Nephron (organoid): ENCODE measurements around the gene CD79B.

Experiments
- H3K27ac Mint-ChIP-seq, 3 experiments: 2 replicates each; pipeline ENCODE4 v1.8.0; 2020; ENCODE audit warnings: mixed read lengths in 3 of 3, mild to moderate bottlenecking in 2 of 3, moderate library complexity in 1 of 3
- H3K27me3 Mint-ChIP-seq: 2 replicates; pipeline ENCODE4 v1.8.0; 2021; ENCODE audit warnings: low read depth, mild to moderate bottlenecking, moderate library complexity, mixed read lengths
- H3K36me3 Mint-ChIP-seq: 2 replicates; pipeline ENCODE4 v1.8.0; 2020; ENCODE audit warnings: low read depth, mixed read lengths
- H3K4me1 Mint-ChIP-seq: 2 replicates; pipeline ENCODE4 v1.8.0; 2020; ENCODE audit warnings: mixed read lengths
- H3K4me3 Mint-ChIP-seq, 3 experiments: 2 replicates each; pipeline ENCODE4 v1.8.0; 2020; ENCODE audit warnings: mild to moderate bottlenecking in 3 of 3, mixed read lengths in 3 of 3, moderate library complexity in 2 of 3
- H3K9me3 Mint-ChIP-seq: 2 replicates; pipeline ENCODE4 v1.8.0; 2020; ENCODE audit warnings: mixed read lengths
- TF ChIP-seq, protein P1 (sequence below), 3 experiments: fragments of 200-600 bp; sonication (generic); IDR thresholded peaks; one replicate each; pipeline ENCODE4 v1.5.0; 2021; ENCODE audit warnings: antibody characterized with exemption in 3 of 3; ENCODE audit not compliant: unreplicated experiment in 3 of 3

CD79B gene

DNA sequence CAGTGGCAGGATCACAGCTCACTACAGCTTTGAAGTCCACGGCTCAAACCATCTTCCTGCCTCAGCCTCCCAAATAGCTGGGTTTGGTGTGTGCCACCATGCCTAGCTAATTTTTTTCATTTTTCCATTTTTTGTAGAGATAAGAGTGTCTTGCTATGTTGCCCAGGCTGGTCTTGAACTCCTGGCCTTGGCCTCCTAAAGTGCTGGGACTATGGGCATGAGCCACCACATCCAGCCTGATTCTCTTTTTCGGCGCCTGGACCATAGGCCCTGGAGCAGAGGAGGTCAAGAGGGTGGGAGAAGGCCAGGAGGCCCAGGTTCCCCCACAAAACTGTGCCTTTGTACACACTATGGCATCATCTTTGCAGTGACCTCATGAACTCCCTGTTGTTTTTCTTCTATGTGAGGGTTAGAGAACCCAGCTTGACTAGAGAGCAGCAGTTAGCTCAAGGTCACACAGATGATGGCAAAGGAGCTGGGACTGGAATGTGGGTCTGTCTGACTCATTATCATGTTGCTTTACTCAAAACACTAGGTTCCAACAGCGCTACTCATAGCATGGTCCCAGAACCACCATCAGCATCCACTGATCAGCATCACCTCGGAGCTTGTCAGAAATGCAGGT lies 24.3 kb upstream of the CD79B start:
- no peak overlapping the region for H3K4me3 Mint-ChIP-seq
- no peak overlapping the region for H3K27ac Mint-ChIP-seq
- no peaks in the 10 kb centered on the region for H3K36me3 Mint-ChIP-seq
- H3K4me1 Mint-ChIP-seq = peaks cover 6% of the 10 kb centered on the region
- TF ChIP-seq, protein P1, sequence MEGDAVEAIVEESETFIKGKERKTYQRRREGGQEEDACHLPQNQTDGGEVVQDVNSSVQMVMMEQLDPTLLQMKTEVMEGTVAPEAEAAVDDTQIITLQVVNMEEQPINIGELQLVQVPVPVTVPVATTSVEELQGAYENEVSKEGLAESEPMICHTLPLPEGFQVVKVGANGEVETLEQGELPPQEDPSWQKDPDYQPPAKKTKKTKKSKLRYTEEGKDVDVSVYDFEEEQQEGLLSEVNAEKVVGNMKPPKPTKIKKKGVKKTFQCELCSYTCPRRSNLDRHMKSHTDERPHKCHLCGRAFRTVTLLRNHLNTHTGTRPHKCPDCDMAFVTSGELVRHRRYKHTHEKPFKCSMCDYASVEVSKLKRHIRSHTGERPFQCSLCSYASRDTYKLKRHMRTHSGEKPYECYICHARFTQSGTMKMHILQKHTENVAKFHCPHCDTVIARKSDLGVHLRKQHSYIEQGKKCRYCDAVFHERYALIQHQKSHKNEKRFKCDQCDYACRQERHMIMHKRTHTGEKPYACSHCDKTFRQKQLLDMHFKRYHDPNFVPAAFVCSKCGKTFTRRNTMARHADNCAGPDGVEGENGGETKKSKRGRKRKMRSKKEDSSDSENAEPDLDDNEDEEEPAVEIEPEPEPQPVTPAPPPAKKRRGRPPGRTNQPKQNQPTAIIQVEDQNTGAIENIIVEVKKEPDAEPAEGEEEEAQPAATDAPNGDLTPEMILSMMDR (IDR thresholded peaks at IDR 0.05; ENCODE audit: unreplicated experiment in 3 of 3) = no peak
- no peaks in the 10 kb centered on the region for H3K9me3 Mint-ChIP-seq
- peaks cover 14% of the 10 kb centered on the region for H3K27me3 Mint-ChIP-seq

DNA sequence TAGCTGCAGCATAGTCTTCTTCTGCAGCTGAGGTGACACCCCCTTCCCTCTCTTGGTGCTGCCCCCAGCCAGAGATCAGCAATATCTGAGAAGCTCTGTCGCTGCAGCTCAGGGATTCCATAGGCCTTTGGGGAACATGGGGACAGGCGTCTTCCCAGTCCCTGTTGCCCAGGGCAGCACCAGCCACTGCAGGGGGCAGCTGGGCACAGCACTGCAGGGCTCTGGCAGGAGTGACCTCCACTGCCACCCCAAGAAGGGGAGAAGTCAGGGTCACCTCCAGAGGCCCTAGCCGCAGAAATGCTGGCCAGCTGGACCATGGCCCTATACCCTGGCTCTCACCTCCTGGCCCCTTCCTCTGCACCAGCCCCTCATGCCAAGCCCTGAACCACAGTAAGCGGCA lies 23.7 kb upstream of the CD79B start:
- no peaks in the 10 kb centered on the region for H3K36me3 Mint-ChIP-seq
- TF ChIP-seq, protein P1 (IDR thresholded peaks at IDR 0.05; ENCODE audit: unreplicated experiment in 3 of 3) = no peak
- H3K9me3 Mint-ChIP-seq = no peaks in the 10 kb centered on the region
- peaks cover 9% of the 10 kb centered on the region for H3K27me3 Mint-ChIP-seq
- H3K4me3 Mint-ChIP-seq = no peak overlapping the region
- H3K4me1 Mint-ChIP-seq = peaks cover 6% of the 10 kb centered on the region
- no peak overlapping the region for H3K27ac Mint-ChIP-seq

DNA sequence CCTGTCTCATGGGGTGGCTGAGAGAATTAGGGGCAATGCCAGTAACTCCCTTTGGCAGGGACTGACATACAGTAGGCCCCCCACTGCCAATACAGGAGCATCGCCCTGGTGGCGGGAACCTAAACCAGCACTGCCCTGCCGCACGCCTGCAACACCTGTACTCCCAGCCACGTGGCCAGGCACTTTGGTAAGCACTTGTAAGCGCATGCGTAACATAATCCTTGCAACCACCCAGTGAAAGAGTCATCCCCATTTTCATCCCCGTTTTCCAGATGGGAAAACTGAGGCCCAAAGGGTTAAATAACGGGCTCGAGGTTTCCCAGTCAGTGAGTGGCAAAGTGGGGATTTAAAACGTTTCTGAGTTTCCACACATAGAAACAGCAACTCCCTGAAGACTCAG lies 23.1 kb upstream of the CD79B start:
- H3K27me3 Mint-ChIP-seq = peaks cover 4% of the 10 kb centered on the region
- no peak overlapping the region for H3K4me3 Mint-ChIP-seq
- TF ChIP-seq, protein P1 (IDR thresholded peaks at IDR 0.05; ENCODE audit: unreplicated experiment in 3 of 3) = no peak
- no peaks in the 10 kb centered on the region for H3K36me3 Mint-ChIP-seq
- H3K9me3 Mint-ChIP-seq = no peaks in the 10 kb centered on the region
- peaks cover 6% of the 10 kb centered on the region for H3K4me1 Mint-ChIP-seq
- no peak overlapping the region for H3K27ac Mint-ChIP-seq

DNA sequence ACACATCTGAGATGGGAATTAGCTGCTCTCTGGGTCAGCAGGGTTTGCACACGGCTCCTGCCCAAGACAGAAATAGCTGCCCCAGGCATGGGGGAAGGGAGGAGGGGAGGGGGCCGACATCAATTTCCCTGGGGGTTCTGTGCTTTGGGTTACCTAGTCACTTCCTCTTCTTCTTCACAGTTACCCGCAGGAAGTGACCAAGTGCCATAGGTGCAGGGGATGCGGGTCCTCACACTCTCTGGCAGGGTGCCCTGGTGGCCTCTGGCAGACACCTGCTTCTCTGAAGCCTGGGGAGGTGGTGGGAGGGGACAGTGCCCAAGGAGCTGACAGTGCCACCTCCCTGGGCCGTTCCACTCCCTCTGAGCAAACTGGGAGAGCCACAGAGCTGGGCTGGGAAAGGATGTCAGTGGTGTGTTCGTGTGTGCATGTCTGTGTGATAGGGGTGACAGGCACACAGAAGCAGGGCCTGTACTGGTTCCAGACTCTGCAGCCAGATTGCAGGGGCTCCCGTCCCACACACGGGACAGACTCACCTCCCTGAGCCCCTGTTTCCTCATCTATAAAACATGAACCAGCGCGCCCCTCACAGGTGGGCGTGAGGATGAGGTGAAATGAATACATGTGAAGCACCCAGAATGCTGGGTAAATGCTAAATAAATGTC lies 22.4 kb upstream of the CD79B start:
- TF ChIP-seq, protein P1 (IDR thresholded peaks at IDR 0.05; ENCODE audit: unreplicated experiment in 3 of 3) = no peak
- Mint-ChIP-seq H3K4me1 (peaks cover 7% of the 10 kb centered on the region), H3K4me3 (no peak overlapping the region), H3K36me3 (no peaks in the 10 kb centered on the region), H3K27ac (no peak overlapping the region), H3K27me3 (peaks cover under 1% of the 10 kb centered on the region), H3K9me3 (no peaks in the 10 kb centered on the region)

DNA sequence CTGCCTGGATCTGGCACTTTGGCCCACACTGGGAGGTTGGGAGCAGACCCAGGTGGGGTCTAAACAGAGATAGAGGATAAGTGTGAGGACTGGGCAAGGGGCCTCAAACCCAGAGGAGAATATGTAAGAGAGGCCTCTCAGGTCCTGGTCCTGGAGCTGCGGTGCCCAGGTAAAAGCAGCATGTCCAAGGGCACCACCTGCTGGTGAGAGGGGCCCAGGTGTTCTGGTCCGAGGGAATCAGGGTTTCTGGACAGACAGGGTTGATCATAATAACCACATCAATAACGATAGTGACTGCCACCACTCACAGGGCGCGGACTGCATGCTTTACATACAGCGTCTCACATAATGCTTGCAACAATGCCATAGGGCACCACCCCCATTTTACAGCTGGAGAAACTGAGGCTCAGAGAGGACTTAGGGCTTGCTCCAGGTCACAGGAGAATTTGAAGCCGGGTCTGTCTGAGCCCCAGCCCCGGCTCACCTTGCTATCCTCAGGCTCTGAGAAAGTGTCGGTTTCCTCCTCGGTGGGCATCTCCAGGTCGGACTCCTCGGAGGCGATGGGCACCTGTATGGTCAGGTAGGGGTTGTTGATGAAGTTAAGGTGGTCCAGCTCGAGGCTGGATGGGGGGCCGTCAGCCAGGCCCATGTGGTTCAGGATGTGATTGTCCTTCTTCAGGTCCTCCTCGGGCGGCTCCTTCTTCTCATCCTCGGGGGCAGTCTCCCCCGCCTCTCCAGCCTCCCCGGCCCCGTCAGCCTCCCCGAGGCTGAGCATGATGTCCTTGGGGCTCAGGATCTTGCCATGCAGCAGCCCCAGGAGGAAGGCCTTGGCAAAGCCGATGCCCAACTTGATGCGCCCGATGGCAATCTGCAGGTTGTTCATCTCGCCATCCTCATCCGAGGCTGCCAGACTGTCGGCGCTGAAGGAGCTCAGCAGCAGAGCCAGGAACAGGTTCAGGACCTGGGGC lies 19.1 kb upstream of the CD79B start:
- TF ChIP-seq, protein P1 (IDR thresholded peaks at IDR 0.05; ENCODE audit: unreplicated experiment in 3 of 3) = peak; percentile 18 to 42 (median 28)
- no peak overlapping the region for H3K27ac Mint-ChIP-seq

More for the DNA sequence above, 19.1 kb upstream of the CD79B start:
- no peak overlapping the region for H3K4me3 Mint-ChIP-seq
- no peaks in the 10 kb centered on the region for H3K36me3 Mint-ChIP-seq
- peaks cover 9% of the 10 kb centered on the region for H3K4me1 Mint-ChIP-seq
- no peaks in the 10 kb centered on the region for H3K27me3 Mint-ChIP-seq
- no peaks in the 10 kb centered on the region for H3K9me3 Mint-ChIP-seq
